ENCODE results near the gene VGLL4.

The VGLL4 gene

DNA sequence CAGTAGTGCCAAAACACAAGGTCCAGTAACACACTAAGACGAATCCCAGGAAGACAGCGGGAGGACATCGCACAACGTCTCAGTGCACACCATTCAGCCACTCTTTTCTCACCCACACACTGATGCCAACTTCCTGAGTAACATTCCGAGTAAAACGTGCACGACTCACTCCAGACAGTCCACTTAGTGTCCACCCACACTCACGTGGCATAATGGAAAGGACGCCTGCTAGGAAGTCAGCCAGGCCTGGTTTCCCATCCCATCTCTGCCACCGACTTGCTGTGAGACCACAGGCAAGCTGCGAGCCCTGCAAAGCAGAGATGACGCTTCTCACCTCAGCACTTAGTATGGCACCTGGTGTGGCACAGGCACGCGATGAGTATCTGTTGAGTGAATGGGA lies 36.8 kb upstream of the VGLL4 start:
- TF ChIP-seq CTCF (conservative IDR thresholded peaks at IDR 0.05; ENCODE audit: control insufficient read depth, insufficient read depth, low read depth, low read length): no peak
- no peak for DNase-seq (ENCODE audit: low read depth)

GRCh38 chr3:11679964-11680363 lies 36.2 kb upstream of the VGLL4 start:
- H3K4me3 ChIP-seq (ENCODE audit: control insufficient read depth, low read depth, low read length): no peak overlapping the region
- no peak for TF ChIP-seq CTCF (conservative IDR thresholded peaks at IDR 0.05; ENCODE audit: control insufficient read depth, insufficient read depth, low read depth, low read length)
- DNase-seq (ENCODE audit: low read depth): no peak

More for the DNA sequence above, 36.8 kb upstream of the VGLL4 start:
- H3K4me3 ChIP-seq (ENCODE audit: control insufficient read depth, low read depth, low read length): no peak overlapping the region

DNA sequence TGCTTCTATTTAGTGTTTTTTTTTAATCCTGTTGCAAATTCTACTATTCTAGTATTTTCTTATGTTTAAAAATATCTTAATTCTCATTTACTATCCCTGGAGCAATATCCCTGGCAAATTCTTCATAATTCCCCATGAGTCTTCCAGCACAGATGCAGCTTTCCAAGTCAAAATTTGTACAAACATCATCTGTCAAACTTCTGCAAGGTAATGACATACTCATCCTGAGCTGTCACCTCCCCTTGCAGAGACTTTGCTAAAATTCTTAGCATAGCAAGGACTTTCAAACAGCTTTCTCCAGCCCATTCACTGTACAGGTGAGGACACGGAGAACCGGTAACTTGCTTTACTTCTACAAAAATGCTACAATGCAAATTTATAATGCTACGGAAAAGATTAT lies 28.6 kb upstream of the VGLL4 start:
- DNase-seq (ENCODE audit: low read depth): no peak
- no peak overlapping the region for H3K4me3 ChIP-seq (ENCODE audit: control insufficient read depth, low read depth, low read length)
- TF ChIP-seq CTCF (conservative IDR thresholded peaks at IDR 0.05; ENCODE audit: control insufficient read depth, insufficient read depth, low read depth, low read length): no peak

GRCh38 chr3:11671648-11672100 lies 28.0 kb upstream of the VGLL4 start:
- H3K4me3 ChIP-seq (ENCODE audit: control insufficient read depth, low read depth, low read length): no peak overlapping the region
- peak; percentile 61 for DNase-seq (ENCODE audit: low read depth)
- TF ChIP-seq CTCF (conservative IDR thresholded peaks at IDR 0.05; ENCODE audit: control insufficient read depth, insufficient read depth, low read depth, low read length): no peak

DNA sequence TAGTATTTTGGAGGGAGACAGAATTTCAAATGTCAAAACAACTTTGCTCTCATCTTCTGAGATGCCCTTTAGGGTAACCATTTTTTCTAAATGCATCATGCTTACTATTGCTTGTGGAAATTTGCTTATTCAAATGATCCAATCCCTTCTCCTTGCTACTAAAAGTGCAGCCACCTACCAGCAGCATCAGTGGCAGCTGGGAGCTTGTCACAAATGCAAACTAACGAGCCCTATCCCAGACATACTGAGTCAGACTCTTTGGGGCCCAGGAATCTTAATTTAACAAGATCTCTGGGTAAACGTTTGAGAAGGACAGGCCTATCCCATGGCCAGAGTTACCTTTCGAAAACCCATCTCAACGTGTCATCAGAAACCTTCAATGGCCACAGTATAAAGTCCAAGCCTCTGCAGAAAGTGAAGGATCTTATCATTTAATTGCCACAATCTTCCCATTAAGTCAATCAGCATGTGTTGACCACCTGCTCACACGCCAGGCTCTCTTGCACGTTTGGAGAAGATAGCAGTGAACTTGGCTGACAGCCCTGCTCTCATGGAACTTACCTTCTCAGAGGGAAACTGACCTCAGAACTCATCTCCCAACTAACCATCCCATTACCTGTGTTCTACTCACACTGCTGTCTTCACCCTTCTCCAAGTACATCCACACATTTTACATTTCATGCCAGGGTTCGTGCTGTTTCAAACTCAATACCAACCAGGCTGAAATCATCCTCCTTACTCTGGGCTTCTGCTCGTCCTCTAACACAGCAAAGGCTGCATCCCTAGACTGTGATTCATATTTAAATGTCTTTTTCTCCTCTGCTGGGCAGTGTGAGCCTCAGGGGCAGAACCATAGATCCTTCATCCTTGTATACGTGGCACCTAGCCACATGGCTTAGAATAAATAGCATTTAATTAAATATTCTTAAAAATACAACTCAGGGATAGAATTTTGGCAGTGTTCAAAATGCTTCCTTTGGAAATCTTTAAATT lies 24.8 kb upstream of the VGLL4 start:
- TF ChIP-seq CTCF (conservative IDR thresholded peaks at IDR 0.05; ENCODE audit: control insufficient read depth, insufficient read depth, low read depth, low read length): no peak
- no peak for DNase-seq (ENCODE audit: low read depth)
- H3K4me3 ChIP-seq (ENCODE audit: control insufficient read depth, low read depth, low read length): no peak overlapping the region

GRCh38 chr3:11665331-11665730 lies 21.6 kb upstream of the VGLL4 start:
- no peak overlapping the region for H3K4me3 ChIP-seq (ENCODE audit: control insufficient read depth, low read depth, low read length)
- no peak for TF ChIP-seq CTCF (conservative IDR thresholded peaks at IDR 0.05; ENCODE audit: control insufficient read depth, insufficient read depth, low read depth, low read length)
- DNase-seq (ENCODE audit: low read depth): no peak

Measured in fibroblast of mammary gland (primary cell).